ENCODE measurements around the gene TMEM88. TPM values are rescaled to one million over a fixed set of nuclear protein-coding genes. Genes with fewer than 3 reads are reported as not detected.
A peak's percentile ranks its signal among the peaks of the same experiment; 100 is the strongest.

The TMEM88 gene
- total and polyA plus RNA-seq, 2 of the 13 experiments (the other 11 are each of a cell fraction or from before 2014, with no cell fraction given): 0.31 to 0.66 TPM

- TF ChIP-seq RCOR2 (CRISPR knock-in tag; IDR thresholded peaks at IDR 0.05) (no peak), GABPA (IDR thresholded peaks at IDR 0.05; ENCODE audit: low read depth, low read length) (no peak), GABPA (CRISPR knock-in tag; IDR thresholded peaks at IDR 0.05; ENCODE audit: low read depth) (0 out of 2 replicates have a peak, but pooled peaks have one; percentile 4), CBFB (CRISPR knock-in tag; IDR thresholded peaks at IDR 0.05) (no peak; the same call in 1 of the 2 replicates), MXD3 (CRISPR knock-in tag; IDR thresholded peaks at IDR 0.05) (no peak; the same call in 1 of the 2 replicates), MAF1 (CRISPR knock-in tag; IDR thresholded peaks at IDR 0.05; ENCODE audit: borderline replicate concordance) (0 out of 2 replicates have a peak, but pooled peaks have one; percentile 73), ZNF792 (CRISPR knock-in tag; IDR thresholded peaks at IDR 0.05) (no peak), IKZF1 (IDR thresholded peaks at IDR 0.05) (no peak), SMAD9 (CRISPR knock-in tag; IDR thresholded peaks at IDR 0.05) (no peak), ZNF513 (CRISPR knock-in tag; conservative IDR thresholded peaks at IDR 0.05) (no peak), FOXA1 (IDR thresholded peaks at IDR 0.05) (no peak), FOXA1 (CRISPR knock-in tag; IDR thresholded peaks at IDR 0.05) (no peak), ZMAT5 (CRISPR knock-in tag; IDR thresholded peaks at IDR 0.05; ENCODE audit: borderline replicate concordance, low read depth) (no peak), ELF1 (CRISPR knock-in tag; IDR thresholded peaks at IDR 0.05) (no peak; the same call in 1 of the 2 replicates), ZNF670 (CRISPR knock-in tag; IDR thresholded peaks at IDR 0.05; ENCODE audit: borderline replicate concordance) (peak; percentile 92; the same call in 1 of the 2 replicates), CC2D1A (CRISPR knock-in tag; IDR thresholded peaks at IDR 0.05) (no peak), REPIN1 (CRISPR knock-in tag; IDR thresholded peaks at IDR 0.05; ENCODE audit: borderline replicate concordance, low read depth) (peak; percentile 16; the same call in 1 of the 2 replicates), ZNF567 (CRISPR knock-in tag; IDR thresholded peaks at IDR 0.05; ENCODE audit: borderline replicate concordance) (peak; percentile 43; the same call in 1 of the 2 replicates), ZMYM3 (CRISPR knock-in tag; IDR thresholded peaks at IDR 0.05) (no peak), ZNF75D (CRISPR knock-in tag; IDR thresholded peaks at IDR 0.05; ENCODE audit: borderline replicate concordance) (no peak)
- TF ChIP-seq, protein P1, sequence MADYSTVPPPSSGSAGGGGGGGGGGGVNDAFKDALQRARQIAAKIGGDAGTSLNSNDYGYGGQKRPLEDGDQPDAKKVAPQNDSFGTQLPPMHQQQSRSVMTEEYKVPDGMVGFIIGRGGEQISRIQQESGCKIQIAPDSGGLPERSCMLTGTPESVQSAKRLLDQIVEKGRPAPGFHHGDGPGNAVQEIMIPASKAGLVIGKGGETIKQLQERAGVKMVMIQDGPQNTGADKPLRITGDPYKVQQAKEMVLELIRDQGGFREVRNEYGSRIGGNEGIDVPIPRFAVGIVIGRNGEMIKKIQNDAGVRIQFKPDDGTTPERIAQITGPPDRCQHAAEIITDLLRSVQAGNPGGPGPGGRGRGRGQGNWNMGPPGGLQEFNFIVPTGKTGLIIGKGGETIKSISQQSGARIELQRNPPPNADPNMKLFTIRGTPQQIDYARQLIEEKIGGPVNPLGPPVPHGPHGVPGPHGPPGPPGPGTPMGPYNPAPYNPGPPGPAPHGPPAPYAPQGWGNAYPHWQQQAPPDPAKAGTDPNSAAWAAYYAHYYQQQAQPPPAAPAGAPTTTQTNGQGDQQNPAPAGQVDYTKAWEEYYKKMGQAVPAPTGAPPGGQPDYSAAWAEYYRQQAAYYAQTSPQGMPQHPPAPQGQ (CRISPR knock-in tag; IDR thresholded peaks at IDR 0.05; ENCODE audit: borderline replicate concordance): no peak
- TF ChIP-seq, protein P2, sequence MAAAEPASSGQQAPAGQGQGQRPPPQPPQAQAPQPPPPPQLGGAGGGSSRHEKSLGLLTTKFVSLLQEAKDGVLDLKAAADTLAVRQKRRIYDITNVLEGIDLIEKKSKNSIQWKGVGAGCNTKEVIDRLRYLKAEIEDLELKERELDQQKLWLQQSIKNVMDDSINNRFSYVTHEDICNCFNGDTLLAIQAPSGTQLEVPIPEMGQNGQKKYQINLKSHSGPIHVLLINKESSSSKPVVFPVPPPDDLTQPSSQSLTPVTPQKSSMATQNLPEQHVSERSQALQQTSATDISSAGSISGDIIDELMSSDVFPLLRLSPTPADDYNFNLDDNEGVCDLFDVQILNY (CRISPR knock-in tag; conservative IDR thresholded peaks at IDR 0.05): no peak
- TF ChIP-seq, protein P3, sequence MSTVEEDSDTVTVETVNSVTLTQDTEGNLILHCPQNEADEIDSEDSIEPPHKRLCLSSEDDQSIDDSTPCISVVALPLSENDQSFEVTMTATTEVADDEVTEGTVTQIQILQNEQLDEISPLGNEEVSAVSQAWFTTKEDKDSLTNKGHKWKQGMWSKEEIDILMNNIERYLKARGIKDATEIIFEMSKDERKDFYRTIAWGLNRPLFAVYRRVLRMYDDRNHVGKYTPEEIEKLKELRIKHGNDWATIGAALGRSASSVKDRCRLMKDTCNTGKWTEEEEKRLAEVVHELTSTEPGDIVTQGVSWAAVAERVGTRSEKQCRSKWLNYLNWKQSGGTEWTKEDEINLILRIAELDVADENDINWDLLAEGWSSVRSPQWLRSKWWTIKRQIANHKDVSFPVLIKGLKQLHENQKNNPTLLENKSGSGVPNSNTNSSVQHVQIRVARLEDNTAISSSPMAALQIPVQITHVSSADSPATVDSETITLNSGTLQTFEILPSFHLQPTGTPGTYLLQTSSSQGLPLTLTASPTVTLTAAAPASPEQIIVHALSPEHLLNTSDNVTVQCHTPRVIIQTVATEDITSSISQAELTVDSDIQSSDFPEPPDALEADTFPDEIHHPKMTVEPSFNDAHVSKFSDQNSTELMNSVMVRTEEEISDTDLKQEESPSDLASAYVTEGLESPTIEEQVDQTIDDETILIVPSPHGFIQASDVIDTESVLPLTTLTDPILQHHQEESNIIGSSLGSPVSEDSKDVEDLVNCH (CRISPR knock-in tag; IDR thresholded peaks at IDR 0.05): no peak
Measured at GRCh38 chr17:7835814-7836595, 18.9 kb upstream of the TMEM88 start (continued).

All from HepG2 (cell line).